ENCODE results near the gene AKR1B1. TPM values are rescaled to one million over a fixed set of nuclear protein-coding genes. Genes with fewer than 3 reads are reported as not detected.

AKR1B1 gene
- total RNA-seq, 4 donors from 2014 or later = 66.0 to 110 (median 104) TPM

- DNase-seq (ENCODE audit: low spot score) (no peak), ATAC-seq (ENCODE audit: low FRiP score) (no peak)
- no peak for TF ChIP-seq CTCF (IDR thresholded peaks at IDR 0.05)
These were observed 21.3 kb upstream of the AKR1B1 start for GRCh38 chr7:134480202-134480601.

DNA sequence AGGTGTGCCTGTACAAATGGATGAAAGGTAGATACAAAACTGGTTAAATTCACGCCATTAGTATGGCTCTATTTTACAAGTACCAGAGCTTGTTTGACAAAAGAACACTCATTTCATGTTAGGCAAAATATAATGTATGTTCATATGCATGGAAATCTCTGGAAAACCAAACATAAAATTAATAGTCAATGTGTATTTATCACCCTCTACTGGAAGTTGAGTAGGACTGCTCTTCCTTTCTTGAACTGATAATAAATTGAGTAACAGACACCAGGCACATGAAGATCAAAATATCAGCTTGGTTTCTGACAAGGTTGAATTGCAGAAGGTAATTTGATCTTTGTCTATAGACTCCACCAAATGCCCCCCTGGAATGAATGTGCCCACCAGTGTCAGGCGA is 19.8 kb upstream of the AKR1B1 start:
- ATAC-seq (ENCODE audit: low FRiP score) (no peak), DNase-seq (ENCODE audit: low spot score) (no peak)
- no peak for TF ChIP-seq CTCF (IDR thresholded peaks at IDR 0.05)

GRCh38 chr7:134477954-134478353 is 19.1 kb upstream of the AKR1B1 start:
- TF ChIP-seq CTCF (IDR thresholded peaks at IDR 0.05) = no peak
- ATAC-seq (ENCODE audit: low FRiP score) (no peak), DNase-seq (ENCODE audit: low spot score) (no peak)

DNA sequence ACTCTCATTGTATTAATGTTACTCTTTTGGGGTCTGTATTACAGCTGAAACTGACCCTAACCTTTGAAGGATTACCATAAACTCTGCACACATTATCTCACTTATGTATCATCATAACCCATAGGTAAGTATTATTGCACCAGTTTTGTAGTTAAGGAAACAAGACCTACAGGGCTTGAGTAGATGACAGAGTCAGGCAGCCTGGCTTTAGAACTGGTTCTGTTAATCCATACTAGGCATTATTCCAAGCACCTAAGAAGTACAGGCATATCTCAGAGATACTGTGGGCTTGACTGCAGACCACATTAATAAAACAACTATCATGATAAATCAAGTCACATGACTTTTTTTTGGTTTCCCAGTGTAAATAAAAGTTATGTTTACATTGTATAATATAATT is 17.1 kb upstream of the AKR1B1 start:
- ATAC-seq (ENCODE audit: low FRiP score) = no peak

GRCh38 chr7:134474828-134475227 is 15.9 kb upstream of the AKR1B1 start:
- DNase-seq (ENCODE audit: low spot score) = no peak
- no peak for ATAC-seq (ENCODE audit: low FRiP score)
- no peak for TF ChIP-seq CTCF (IDR thresholded peaks at IDR 0.05)

More for the DNA sequence above, 17.1 kb upstream of the AKR1B1 start:
- DNase-seq (ENCODE audit: low spot score) = no peak
- no peak for TF ChIP-seq CTCF (IDR thresholded peaks at IDR 0.05)

GRCh38 chr7:134473861-134474291 is 15.0 kb upstream of the AKR1B1 start:
- ATAC-seq (ENCODE audit: low FRiP score) (no peak), DNase-seq (ENCODE audit: low spot score) (no peak)
- TF ChIP-seq CTCF (IDR thresholded peaks at IDR 0.05) = no peak

GRCh38 chr7:134472572-134473244 is 13.8 kb upstream of the AKR1B1 start:
- DNase-seq (ENCODE audit: low spot score) (no peak), ATAC-seq (ENCODE audit: low FRiP score) (no peak)
- no peak for TF ChIP-seq CTCF (IDR thresholded peaks at IDR 0.05)
